HT1080 (cell line): ENCODE results near the gene GLYATL3. TPM values are rescaled to one million over a fixed set of nuclear protein-coding genes. Genes with fewer than 3 reads are reported as not detected.

Experiments
- DNase-seq: peaks from one replicate; pipeline ENCODE4 v3.0.0-alpha.2; 2015; ENCODE audit warnings: low read depth
- total RNA-seq: library from RNA; depleted of rRNA; stranded (reverse); fragments of >200 nt; shearing (Covaris generic); gene quantifications from 2 replicates; pipeline ENCODE4 v1.2.3, GENCODE V29; 2014

Gene GLYATL3
- total RNA-seq, 1 experiment from 2014 or later = not detected

DNA sequence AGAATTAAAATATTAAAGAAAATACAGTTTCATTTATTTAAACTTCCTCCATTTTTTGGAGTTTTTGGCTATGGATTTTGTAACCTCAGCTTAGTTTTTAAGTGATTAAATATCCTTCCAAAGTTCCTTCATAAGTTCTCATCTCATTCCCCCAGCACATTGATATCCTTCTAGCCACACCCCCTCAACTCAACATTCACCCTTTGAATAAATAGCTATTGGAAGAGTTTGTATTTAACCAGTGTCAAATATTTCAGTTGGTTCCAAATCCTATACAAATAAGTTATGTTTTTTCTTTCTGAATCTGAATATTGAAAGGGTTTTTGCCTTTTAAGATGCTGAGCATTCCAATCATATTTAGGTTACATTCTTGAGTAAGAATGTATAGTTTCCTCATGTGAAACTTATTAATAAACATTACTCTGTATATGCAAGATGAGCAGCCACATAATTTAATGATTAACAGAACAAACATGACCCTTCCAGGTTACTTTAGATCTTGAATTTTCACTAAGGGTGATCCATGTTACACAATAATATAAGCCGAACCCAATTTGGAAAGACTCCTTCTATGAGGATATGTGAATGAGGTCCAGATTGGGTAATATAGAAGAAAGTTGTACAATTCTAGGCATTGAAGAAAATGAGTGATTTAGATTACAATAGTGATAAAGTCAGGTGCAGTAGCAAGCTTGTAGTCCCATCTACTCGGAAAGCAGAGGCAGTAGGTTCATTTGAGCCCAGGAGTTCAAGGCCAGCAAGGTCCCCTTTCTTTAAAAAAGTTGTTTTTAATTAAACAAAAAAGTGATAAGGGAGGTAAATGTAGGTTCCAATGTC lies 13.6 kb downstream of the GLYATL3 start:
- no peak for DNase-seq

DNA sequence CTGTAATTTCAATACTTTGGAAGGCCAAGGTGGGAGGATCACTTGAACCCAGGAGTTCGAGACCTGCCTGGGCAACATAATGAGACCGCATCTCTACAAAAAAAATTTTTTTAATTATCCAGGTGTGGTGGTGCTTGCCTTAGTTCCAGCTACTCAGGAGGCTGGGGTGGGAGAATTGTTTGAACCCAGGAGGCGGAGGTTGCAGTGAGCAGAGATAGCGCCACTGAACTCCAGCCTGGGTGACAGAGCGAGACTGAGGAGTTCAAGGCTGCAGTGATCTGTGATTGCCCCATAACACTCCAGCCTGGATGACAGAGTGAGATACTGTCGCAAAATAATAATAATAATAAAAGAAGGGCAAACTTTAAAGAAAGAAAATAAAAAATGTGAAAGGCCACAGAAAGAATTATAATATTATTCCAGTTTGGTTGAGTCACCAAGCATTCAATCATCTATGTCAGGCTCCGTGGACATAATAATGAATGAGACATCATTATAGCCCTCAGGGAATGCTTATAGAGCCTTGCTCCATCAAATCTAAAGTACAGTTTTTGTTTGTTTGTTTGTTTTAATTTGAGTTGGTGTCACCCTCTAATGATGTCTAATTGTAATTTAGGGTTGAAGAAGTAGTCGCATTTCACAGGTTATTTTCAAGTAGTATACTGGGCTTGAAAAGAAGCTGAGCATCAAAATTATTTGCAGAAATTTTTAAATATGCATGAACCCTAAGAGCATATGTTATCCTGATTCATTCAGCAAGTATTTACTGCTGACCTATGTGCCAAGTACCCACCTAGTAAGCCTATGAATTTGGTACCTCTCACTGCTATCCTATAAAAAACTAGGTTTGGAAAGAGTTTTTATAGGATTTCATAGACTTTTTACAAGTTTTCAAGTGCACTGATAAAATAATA lies 15.1 kb downstream of the GLYATL3 start:
- DNase-seq = no peak

DNA sequence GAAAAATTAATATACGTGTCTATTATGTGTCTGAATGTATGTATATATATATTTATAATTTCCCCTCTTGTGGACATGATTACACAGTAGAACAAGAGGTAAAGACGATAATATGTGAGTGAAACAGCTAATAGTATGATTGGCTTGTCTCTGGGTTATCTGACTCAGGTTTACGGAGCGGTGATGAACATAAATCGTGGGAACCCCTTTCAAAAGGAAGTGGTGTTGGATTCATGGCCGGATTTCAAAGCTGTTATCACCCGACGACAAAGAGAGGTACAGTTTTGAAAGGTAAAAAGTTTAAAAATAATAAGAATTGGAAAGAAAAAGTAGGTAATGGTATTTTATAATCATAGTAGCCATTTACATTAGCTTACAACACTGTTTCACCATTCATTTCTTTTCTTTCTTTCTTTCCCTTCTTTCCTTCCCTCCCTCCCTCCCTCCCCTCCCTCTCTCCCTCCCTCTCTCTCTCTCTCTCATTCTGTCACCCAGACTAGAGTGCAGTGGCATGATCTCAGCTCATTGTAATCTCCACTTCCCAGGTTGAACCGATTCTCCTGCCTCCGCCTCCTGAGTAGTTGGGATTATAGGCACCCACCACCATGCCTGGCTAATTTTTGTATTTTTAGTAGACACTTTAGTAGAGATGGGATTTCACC lies 15.9 kb downstream of the GLYATL3 start:
- DNase-seq = no peak

DNA sequence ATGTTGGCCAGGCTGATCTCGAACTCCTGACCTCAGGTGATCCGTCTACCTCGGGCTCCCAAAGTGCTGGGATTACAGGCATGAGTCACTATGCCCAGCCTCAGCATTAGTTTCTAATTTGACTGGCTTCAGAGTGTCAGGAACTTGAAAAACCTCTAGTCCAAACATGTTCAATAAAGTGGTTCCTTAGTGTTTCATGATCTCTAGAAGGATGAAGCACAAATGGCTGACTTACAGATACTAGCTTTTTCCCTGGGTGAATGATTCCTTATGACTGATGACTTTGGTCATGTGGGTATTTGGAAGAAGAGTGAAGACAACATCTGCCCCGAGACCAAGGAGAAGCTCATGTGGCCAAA lies 16.4 kb downstream of the GLYATL3 start:
- no peak for DNase-seq

DNA sequence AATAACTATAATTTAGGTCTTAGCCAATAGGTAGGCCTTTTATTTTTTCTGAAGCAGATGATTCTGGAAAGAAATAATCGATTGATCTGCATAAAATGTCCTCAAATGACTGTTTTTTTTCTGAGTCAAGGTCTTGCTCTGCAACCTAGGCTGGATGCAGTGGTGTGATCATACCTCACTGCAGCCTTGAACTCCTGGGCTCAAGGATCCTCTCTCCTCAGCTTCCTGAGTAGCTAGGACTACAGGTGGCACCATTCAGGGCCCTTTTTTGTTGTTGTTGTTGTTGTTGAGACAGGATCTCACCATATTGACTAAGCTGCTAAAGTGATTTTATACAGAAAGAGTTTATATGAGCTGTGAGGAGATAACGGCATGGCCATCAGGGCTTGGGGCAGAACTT lies 18.2 kb downstream of the GLYATL3 start:
- DNase-seq = no peak

DNA sequence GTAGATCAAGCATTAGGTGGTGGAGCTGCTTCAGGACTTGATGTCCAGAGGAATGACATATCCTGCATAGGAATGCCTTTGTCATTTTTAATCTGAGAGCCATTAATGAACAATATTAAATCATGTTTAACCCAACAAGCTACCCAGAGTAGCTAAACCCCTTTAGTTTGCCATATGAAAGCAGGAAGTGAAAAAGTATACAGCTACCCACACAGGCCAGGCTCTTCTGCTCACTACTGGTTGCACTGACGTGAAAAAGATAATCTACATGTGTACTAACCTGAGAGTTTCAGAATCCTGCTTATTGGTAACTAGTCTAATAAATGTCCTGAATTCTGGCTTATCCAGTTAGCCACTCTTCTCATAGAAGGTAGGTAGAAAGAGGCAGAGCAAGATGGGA lies 19.9 kb downstream of the GLYATL3 start:
- no peak for DNase-seq

DNA sequence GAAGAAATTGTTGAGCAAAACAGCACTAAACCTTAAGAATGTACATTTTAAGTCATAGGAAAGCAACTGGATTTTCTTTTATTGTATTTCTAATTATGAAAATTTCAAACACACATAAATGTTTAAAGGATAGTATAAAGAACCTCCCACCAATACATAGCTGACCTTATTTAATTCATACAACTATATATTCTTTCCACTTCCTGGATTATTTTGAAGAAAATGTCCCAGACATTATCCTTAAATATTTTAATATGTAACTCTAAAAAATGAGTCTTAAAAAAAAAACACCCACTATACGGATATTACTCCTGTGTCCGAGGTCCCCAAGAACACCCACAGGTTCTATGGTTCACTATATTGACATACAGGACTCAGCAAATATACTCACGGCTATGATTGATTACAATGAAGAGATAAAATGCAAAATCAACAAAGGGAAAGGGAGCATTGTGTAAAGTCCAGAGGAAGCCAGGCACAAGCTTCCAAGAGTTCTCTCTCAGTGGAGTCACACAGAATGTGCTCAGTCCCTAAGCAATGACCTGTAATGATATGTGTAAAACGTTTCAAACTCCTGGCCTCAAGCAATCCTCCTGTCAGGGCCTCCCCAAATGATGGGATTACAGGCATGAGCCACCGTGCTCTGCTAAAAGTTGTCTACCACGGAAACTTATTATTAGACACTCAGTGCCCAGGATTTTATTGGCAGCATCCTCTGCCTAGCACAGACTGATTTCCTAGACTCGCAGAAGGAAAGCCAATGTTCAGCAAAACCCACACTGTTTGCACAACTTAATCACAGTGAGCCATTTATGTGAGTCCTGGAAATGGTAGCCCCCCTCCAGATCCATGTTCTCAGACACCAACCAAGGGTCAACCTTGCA lies 23.2 kb downstream of the GLYATL3 start:
- DNase-seq = no peak

DNA sequence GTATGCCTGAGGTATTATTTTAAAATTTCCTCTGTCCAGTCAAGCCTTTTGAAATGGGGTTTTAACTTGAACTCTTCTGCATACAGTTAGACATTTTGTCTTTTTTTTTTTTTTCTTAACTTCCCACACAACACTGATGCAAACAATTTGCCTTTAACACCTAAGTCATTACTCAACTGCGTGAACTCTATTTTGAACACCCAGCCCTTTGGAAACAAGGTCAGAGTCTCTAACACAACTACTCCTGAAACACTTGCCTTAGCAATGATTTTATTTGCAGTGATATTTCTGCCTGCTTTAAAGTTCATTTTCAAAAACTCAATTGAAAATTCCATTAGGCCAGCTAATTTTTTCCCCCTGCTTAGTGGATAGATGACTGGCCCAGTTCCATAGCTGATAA lies 24.2 kb downstream of the GLYATL3 start:
- DNase-seq = no peak

DNA sequence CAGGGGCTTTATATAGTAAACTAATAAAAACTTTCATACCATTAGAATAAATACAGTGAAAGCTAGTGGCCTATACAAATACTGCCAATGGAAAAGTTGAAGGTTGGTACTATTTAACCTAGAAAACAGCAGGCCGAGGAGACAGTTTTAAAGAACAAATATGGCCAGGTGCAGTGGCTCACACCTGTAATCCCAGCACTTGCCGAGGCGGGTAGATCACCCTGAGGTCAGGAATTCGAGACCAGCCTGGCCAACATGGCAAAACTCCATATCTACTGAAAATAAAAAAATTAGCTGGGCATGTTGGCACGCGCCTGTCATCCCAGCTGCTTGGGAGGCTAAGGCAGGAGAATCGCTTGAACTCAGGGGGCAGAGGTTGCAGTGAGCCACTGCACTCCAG lies 24.8 kb downstream of the GLYATL3 start:
- no peak for DNase-seq

DNA sequence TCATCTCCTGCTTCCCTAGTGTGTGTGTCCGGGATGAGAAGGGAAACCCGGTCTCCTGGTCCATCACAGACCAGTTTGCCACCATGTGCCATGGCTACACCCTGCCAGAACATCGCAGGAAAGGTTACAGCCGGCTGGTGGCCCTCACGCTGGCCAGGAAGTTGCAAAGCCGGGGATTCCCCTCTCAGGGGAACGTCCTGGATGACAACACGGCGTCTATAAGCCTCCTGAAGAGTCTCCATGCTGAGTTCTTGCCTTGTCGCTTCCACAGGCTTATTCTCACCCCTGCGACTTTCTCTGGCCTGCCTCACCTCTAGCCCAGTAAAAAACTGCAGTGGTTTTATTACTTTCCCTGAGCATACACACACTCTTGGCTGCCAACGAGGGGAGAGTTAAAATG lies 26.9 kb downstream of the GLYATL3 start:
- DNase-seq = no peak

DNA sequence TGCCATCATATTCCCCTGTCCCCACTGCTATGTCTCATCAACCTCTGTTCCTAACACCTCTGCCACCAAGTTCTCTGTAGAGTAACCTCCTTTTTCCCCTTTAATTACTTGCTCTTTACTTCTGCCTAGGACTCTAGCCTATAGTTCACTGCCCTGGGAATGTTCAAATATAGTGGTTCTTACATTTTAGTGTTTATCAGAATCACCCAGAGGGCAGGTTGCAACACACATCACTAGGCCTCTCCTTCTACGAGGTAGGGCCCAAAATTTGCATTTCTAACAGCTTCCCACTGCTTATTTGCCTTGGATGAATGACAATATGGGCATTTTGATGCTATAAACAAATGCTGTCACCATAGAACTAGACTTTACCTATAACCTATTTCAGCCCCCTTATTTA lies 27.6 kb downstream of the GLYATL3 start:
- no peak for DNase-seq

DNA sequence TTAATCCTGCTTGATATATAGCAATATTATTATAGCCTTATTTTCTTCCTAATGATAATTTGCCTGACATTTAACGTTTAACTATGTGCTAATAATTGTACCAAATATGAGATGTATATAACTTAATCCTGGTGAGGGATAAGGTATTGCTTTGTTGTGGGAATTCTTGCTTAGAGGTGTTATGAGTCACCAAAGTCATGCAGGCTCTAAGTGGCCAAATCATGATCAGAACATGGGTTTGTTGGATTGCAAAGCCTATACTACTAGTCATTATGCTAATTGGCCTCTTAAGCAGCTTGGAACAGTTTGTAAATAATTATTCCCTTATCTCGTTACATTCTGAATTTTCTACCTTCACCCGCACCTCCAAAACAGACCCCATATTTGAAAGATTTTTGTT lies 28.8 kb downstream of the GLYATL3 start:
- no peak for DNase-seq

DNA sequence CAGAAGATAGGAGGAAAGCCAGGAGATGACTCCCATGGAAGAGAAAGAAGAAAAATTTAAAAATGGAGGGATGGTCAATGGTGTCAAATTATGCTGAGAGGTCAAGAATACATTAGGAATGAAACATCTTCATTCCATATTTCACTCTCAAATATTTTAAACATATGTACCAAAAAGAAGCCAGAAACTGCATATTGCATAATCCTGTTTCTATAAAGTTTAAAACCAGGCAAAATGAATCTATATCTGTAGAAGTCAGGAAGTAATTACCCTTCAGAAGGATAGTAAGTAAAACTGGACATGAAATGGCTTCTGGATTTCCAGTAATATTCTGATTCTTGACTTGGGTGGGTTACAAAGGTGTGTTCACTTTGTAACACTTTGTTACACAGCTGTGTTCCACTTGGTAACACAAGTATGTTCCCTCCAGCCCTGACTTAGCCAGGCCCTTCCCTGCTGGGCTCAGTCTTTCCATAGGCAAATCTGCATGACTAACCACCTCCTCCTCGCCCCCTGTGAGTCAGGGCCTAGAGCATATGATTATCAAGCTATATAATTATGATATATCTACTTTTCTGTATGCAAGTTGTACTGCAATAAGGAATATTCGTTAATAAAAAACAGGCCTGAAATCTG lies 30.5 kb downstream of the GLYATL3 start:
- no peak for DNase-seq

DNA sequence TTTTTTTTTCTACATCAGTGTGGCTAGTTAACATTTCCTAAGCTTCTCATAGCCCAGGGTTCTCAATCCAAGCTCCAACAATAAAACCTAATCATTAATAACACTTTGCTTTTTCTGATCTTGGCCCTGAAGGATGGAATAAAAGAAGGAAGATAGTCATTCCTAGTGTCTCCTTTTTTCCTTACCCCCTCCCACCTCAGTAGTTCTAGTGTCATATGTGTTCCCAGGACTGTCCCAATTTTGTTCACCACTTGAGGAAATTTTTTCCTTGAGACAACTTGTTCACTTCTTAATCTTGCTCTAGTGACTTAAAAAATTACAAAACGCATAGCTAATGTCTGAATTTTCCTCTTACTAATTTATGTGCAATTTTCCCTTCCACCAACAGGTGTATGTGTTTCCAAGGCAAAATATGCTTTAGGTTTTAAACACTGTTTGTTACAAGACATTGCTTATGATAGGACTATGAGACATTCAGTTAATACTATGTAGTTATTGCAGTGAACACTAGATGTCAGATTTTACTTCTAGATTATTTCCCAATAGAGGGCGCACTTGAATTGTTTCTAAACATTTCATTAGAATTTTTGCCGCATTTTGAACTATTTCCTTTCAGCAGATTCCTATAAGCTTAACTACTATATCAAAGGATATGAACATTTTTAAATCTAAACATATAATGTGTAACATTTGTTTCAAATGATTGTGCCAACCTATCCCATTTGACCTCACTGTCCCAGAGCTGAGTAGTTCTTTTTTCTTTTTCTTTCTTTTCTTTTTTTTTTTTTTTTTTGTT lies 32.2 kb downstream of the GLYATL3 start:
- DNase-seq = peak; percentile 81

DNA sequence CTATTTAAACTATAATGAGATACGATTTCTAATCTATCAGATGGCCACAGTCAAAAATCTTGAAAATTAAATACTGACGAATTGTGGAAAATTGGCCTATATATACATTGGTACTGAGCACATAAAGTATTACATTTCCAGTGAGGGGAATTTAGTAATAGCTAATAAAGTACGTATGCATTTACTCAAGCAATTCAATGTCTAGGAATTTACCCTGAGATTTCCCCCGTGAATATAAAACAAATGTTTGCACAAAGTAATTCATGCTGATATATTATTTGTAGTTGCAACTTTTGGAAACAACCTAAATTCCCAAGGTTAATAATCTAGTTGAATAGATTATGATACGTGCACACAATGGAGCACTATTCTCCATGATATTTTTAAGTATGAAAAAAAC lies 36.1 kb downstream of the GLYATL3 start:
- no peak for DNase-seq

DNA sequence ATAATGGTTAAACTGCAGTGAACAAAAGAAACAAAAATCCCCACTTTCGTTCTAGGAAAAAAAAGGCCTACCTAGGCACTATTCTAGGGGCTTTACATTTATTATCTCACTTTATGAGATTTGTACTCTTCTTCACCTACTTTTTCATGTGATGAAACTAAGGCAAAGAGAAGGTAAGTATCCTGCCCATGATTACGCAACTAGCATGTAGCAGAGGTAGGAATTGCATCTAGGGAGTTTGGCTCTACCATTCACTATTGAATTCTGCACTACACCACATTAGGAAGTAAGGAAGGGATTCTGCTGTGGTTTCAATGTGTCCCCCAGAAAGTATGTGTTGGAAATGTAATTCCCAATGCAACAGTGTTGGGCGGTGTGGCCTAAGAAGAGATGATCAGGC lies 39.4 kb downstream of the GLYATL3 start:
- DNase-seq = no peak

DNA sequence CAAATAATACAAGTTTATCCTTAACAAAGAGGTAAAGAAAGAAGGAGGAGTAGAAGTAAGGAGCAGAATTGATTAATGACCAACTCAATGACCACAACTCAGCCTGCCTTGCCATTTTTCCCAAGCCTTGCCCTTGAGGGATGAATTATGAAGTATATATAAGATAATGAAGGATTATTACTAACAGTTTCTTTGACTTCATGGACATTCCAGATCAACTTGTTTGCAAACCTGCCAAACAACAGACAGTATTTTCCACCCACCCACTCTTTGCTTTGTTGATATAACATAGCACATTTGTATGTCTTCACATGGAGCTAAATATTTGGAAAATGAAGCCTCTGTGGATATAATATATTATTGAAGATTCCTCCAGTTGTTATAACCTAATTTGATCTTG lies 40.9 kb downstream of the GLYATL3 start:
- no peak for DNase-seq

DNA sequence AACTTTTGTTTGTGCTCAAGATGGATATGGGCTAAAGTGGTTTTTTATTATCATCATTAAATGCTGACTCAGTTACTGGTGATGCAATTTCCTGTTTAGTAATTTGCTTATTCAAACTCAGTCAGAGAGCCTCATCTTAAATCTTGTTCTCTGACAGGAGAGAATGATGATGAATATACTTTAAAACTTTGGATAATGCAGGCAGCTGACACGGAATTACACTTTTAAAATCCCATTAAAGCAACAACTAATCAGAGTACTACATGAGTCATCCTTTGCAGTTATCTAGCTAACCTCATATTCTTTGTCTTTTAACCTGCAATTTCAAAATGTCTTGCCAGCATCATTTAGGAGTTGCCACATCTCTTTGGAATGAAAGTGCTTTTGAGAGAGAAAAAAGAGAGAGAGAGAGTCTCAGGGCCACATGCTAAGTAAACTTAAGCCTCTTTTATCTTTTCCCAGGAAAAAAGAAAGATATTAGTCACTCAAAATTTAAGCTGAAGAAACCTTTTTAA lies 41.5 kb downstream of the GLYATL3 start:
- peak; percentile 85 for DNase-seq

DNA sequence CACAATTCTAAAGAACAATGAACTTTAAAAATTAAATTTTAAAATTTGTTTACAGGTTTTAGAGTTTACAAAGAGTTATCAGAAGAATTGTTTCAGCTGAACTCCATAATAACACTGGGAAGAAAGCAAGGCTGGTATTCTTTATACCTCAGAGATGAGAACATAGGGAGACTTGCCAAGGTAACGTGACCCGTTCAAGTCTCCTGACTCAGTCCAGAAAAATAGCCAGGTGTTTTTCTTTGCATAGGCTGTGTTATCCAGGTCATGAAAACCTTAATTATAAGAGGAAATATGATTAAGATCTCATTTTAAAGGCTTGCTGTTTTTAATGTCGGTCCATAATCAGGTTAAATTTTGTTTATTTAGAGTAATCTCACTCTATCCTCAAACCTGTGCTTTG lies 42.2 kb downstream of the GLYATL3 start:
- DNase-seq = peak; percentile 5
